Measurements from ENCODE around the gene P4HA2. TPM values are rescaled to one million over a fixed set of nuclear protein-coding genes. Genes with fewer than 3 reads are reported as not detected.
A peak's percentile ranks its signal among the peaks of the same experiment; 100 is the strongest.

Gene P4HA2
- total and polyA plus RNA-seq, 2 experiments from 2014 or later = 139 to 246 TPM

DNA sequence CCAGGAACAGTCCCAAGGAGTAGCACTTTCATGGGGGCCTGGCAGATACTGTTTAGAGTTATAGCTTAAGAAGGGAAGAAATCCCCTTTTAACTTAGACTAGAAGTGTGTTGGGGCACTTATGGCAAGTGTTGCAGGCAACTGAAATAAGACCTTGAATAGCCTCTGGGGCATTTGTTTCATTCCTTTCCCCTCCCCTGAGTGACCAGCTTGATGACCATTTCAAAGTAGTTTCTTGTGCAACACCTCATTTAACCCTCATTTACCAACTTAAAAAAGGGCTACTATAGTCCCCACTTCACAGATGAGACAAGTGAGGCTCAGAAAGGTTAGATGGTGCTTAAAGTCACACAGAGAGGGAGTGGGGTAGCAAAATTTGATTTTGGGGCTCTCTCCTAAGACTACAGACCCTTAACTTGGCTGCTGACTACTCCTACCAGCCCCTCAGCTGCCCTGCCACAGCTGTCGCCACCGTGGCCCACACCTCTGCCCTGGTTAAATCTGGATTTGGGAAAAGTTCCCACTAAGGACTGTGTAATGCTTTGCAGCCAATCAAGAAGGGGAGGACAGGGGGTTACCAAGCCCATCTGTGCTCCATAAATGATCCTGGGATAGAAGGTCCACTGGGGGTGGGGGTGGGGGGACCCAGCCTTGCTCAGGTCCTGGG, 35.4 kb upstream of the P4HA2 start:
- WGBS (ENCODE audit: low lambda C conversion rate, missing lambda C conversion rate) = 96% methylated on average over 2 of the region's 2 CpGs
- DNase-seq (ENCODE audit: low spot score) = no peak
- H2AFZ ChIP-seq = no peak overlapping the region
- peaks cover 42% of the 10 kb centered on the region for H3K4me1 ChIP-seq (ENCODE audit: insufficient read depth)
- TF ChIP-seq EZH2 (IDR thresholded peaks at IDR 0.05; ENCODE audit: borderline replicate concordance) = no peak
- TF ChIP-seq, protein P1, sequence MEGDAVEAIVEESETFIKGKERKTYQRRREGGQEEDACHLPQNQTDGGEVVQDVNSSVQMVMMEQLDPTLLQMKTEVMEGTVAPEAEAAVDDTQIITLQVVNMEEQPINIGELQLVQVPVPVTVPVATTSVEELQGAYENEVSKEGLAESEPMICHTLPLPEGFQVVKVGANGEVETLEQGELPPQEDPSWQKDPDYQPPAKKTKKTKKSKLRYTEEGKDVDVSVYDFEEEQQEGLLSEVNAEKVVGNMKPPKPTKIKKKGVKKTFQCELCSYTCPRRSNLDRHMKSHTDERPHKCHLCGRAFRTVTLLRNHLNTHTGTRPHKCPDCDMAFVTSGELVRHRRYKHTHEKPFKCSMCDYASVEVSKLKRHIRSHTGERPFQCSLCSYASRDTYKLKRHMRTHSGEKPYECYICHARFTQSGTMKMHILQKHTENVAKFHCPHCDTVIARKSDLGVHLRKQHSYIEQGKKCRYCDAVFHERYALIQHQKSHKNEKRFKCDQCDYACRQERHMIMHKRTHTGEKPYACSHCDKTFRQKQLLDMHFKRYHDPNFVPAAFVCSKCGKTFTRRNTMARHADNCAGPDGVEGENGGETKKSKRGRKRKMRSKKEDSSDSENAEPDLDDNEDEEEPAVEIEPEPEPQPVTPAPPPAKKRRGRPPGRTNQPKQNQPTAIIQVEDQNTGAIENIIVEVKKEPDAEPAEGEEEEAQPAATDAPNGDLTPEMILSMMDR (IDR thresholded peaks at IDR 0.05; ENCODE audit: poor library complexity) = no peak
- TF ChIP-seq EZH2phosphoT487 (IDR thresholded peaks at IDR 0.05; ENCODE audit: low read depth, severe bottlenecking, unreplicated experiment) = no peak
- H3K79me2 ChIP-seq = peaks cover 5% of the 10 kb centered on the region
- H3K4me2 ChIP-seq = no peak overlapping the region
- no peak overlapping the region for H3K27ac ChIP-seq
- no peaks in the 10 kb centered on the region for H3K36me3 ChIP-seq (replicated peaks; ENCODE audit: insufficient read depth, low read depth)
- H3K9me3 ChIP-seq (ENCODE audit: low read depth) = no peaks in the 10 kb centered on the region
- no peaks in the 10 kb centered on the region for H3K27me3 ChIP-seq
- H4K20me1 ChIP-seq (ENCODE audit: insufficient read depth, poor library complexity, severe bottlenecking) = no peaks in the 10 kb centered on the region
- no peak overlapping the region for H3K4me3 ChIP-seq
- H3K9me2 ChIP-seq (replicated peaks; ENCODE audit: insufficient read depth) = no peaks in the 10 kb centered on the region

DNA sequence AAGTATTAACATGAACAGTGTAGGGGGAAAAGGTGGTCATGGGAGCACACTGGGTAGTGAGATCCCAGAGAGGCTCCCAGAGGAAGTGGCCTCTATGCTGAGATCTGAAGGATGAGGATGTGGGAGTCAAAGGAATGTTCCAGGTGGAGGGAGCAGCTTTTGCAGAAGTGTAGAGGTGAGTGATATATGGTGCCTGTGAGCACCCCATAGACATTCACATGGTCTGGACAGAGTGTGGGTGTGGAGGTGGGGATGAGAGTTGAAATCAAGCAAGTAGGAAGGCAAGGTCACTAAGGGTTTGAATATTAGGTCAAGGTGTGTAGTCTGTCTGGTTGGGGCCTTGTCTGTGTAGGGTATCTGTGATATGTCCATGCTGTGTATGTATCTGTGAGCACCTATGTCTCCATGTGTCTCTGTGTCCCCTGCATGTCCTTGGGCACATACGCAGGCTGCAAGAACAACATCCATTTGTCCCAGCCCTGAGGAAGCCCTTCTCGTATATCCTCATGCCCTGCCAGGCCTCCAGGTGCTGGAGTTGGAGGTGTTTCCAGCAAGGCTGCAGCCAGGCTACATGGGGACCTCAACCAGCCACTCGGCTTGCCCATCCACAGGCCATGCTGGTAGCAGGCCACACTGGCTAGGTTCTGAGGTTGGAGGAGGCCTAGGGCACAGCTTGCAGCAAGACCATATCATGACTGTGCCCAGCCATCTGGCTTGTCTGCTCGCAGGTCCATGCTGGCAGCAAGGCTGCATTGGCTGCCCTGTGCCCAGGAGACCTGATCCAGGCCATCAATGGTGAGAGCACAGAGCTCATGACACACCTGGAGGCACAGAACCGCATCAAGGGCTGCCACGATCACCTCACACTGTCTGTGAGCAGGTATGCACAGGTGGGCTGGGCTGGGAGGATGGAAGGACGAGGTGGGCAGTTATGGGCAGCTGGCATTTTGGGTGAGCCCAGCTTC, 34.5 kb upstream of the P4HA2 start:
- WGBS (ENCODE audit: low lambda C conversion rate, missing lambda C conversion rate) = over 99% methylated on average over 7 of the region's 7 CpGs
- no peaks in the 10 kb centered on the region for H4K20me1 ChIP-seq (ENCODE audit: insufficient read depth, poor library complexity, severe bottlenecking)
- H3K27me3 ChIP-seq = no peaks in the 10 kb centered on the region
- peaks cover 8% of the 10 kb centered on the region for H3K79me2 ChIP-seq
- H3K9me2 ChIP-seq (replicated peaks; ENCODE audit: insufficient read depth) = no peaks in the 10 kb centered on the region
- H2AFZ ChIP-seq = no peak overlapping the region
- H3K4me1 ChIP-seq (ENCODE audit: insufficient read depth) = peaks cover 47% of the 10 kb centered on the region
- no peak overlapping the region for H3K4me3 ChIP-seq
- TF ChIP-seq, protein P1 (IDR thresholded peaks at IDR 0.05; ENCODE audit: poor library complexity) = no peak
- TF ChIP-seq EZH2phosphoT487 (IDR thresholded peaks at IDR 0.05; ENCODE audit: low read depth, severe bottlenecking, unreplicated experiment) (no peak), EZH2 (IDR thresholded peaks at IDR 0.05; ENCODE audit: borderline replicate concordance) (no peak)
- H3K4me2 ChIP-seq = no peak overlapping the region
- H3K27ac ChIP-seq = no peak overlapping the region
- DNase-seq (ENCODE audit: low spot score) = no peak
- H3K36me3 ChIP-seq (replicated peaks; ENCODE audit: insufficient read depth, low read depth) = no peaks in the 10 kb centered on the region
- no peaks in the 10 kb centered on the region for H3K9me3 ChIP-seq (ENCODE audit: low read depth)

DNA sequence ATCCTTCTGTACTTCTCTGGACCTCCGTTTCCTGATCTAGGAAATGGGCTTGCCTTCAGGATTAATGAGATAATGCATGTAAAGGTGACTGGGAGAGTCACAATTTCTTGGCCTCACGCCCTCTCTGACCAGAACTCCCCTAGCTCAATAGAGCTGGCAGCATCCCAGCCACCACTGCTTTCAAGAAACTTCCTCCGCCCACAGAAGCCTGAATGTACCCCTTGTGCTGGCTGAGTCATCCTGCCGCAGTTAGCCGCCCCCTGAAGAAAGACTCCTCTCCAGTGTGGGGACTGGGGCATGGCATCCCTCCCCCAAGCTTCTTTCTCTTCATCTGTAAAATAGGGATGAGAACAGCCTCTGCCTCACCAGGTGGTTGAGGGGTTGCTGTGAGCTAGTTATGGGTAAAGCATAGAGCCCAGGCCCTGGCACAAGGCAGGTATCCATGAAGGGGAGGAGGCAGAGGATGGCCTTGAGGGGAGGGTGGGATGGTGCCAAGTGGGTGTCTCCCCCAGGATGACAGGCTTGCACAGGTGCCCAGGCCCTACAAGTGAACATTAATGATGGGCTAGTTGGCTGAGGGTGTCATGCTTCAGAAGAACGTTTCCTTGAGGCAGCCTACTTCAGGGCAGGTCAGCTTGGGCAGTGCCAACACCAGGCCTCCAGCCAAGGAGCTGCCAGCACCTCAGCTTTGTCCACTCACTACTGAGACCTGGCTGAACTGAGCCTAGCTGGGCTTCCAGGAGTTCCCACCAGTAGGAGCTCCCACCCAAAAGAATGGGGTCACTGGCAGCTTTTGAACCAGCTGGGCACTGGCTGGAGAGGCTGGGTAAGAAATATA, 33.3 kb upstream of the P4HA2 start:
- Histone ChIP-seq H2AFZ (no peak overlapping the region), H3K9me2 (replicated peaks; ENCODE audit: insufficient read depth) (no peaks in the 10 kb centered on the region), H3K9me3 (ENCODE audit: low read depth) (no peaks in the 10 kb centered on the region), H3K4me3 (no peak overlapping the region), H4K20me1 (ENCODE audit: insufficient read depth, poor library complexity, severe bottlenecking) (no peaks in the 10 kb centered on the region), H3K27me3 (no peaks in the 10 kb centered on the region), H3K36me3 (replicated peaks; ENCODE audit: insufficient read depth, low read depth) (no peaks in the 10 kb centered on the region), H3K79me2 (peaks cover 8% of the 10 kb centered on the region), H3K27ac (peak overlapping the region; percentile 98), H3K4me1 (ENCODE audit: insufficient read depth) (peaks cover 46% of the 10 kb centered on the region), H3K4me2 (no peak overlapping the region)
- DNase-seq (ENCODE audit: low spot score) = peak; percentile 51
- TF ChIP-seq, protein P1 (IDR thresholded peaks at IDR 0.05; ENCODE audit: poor library complexity) = no peak
- TF ChIP-seq EZH2phosphoT487 (IDR thresholded peaks at IDR 0.05; ENCODE audit: low read depth, severe bottlenecking, unreplicated experiment) (no peak), EZH2 (IDR thresholded peaks at IDR 0.05; ENCODE audit: borderline replicate concordance) (no peak)
- 71% methylated on average over 6 of the region's 6 CpGs for WGBS (ENCODE audit: low lambda C conversion rate, missing lambda C conversion rate)
